Hindlimb muscle (tissue), 1 donor: ENCODE measurements around the gene MYO5A. TPM values are rescaled to one million over a fixed set of nuclear protein-coding genes. Genes with fewer than 3 reads are reported as not detected.
"Not testable (repeated sequence)": the region's sequence is repeated elsewhere in the genome, so short reads cannot be mapped to it uniquely, and the experiment has no call there.

Experiments used
- DNase-seq: peaks from one replicate; pipeline ENCODE4 v3.0.0-alpha.2; 2013
- polyA plus RNA-seq: library from polyadenylated mRNA; unstranded; fragments of 120-200 nt; gene quantifications from one replicate; pipeline ENCODE4 v1.2.1, GENCODE V29; 2013; ENCODE audit not compliant: insufficient read length

The MYO5A gene
- polyA plus RNA-seq = 7.0 TPM

DNA sequence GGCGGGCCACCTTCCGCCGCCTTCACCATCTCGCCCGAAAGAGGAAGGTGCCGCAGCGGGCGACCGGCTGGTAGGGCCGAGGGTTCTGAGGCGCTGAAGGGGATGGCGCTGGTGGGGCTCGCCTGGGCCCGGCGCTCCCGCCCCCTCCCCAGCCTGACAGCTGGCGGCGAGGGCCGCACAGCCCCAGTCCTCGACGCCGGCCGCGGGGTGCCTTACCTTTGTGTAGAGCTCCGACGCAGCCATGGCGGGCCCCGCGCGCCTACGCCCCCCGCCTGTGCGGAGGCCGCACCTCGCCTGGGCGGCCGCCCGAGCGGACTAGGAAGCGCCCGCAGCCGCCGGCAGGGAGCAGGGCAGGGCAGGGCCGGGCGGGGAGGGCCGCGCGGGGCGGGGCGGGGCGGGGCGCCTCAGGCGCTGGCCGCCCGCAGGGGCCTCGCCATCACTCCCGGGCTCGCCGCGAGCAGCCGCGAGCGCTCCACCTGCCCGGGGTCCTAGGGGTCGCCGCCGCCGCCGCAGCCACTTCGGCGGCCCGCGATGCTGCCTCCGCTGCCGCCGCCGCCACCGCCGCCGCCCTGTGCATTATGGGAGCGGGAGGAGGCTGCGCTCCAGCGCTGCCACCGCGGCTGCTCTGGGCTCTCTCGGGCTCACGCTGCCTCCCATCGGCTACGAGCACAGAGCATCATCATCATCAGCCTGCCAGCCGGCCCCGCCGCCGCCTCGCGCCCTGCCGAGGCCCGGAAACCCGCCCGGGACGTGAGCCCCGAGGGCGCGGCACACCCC is at the start of gene MYO5A:
Gene MYO5A, minus strand, starts transcription at position 317 of the 777 bp plus-strand sequence. Its CDS starts 74 bp downstream, at position 243.
- peak; percentile 59 for DNase-seq

GRCh38 chr15:52576692-52577091 is 48.0 kb upstream of the MYO5A start:
- no peak for DNase-seq

- DNase-seq = not testable (repeated sequence)
Observed at GRCh38 chr15:52575573-52575972, 46.9 kb upstream of the MYO5A start.

GRCh38 chr15:52575072-52575471 is 46.4 kb upstream of the MYO5A start:
- DNase-seq = no peak

GRCh38 chr15:52574623-52575022 is 45.9 kb upstream of the MYO5A start:
- DNase-seq = not testable (repeated sequence)

DNA sequence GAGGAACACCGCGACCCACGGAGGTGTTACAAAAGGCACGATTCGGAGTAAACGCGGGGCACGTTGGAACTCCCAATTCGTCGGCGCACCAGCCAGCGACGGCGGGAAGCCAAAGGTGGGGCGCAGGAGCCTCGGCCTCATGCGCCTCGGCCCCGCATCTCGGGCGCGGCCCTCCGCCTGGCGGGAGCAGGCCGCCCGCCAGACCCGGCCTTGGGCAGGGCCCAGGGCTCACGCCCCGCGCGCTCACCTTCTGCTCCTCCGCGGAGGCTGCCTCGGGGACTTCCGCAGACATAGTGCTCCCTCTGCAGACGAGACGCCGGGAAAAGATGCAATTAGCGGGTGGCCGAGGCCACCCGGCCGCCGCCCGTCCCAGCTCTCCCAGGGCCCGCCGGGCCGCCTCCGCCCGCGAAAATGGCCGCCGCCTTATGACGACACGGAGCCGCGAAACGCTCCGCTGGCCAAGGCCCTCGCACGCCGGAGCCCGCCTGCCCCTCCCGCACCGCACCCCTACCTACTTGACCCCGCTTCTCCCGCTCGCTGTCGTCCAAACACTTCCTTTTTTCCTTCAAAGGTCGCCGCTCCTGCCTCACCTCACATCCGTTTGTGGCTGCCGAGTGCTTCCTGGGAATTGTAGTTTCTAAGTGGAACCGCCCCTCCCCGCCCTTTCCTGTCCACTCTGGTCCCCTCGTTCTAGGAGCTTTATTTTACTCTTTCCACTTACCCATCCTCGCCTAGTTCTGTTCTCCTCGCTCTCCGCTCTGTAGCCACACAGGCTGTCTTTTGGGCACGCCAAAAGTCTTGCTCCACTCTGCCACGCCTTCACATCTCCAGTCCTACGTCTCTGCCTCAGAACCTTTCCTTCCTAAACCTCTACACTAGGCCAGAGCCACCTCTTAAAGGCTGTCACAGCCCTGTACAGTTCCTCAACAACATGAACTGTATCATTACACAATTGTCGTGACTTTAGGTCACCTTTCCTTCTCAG is 40.2 kb upstream of the MYO5A start, which contains the start of gene ARPP19:
Gene ARPP19, minus strand, starts transcription at position 430 of the 985 bp plus-strand sequence. Its CDS starts 138 bp downstream, at position 292.
- DNase-seq = peak; percentile 84

- DNase-seq = no peak
Observed at GRCh38 chr15:52567871-52568600, 39.4 kb upstream of the MYO5A start.

DNA sequence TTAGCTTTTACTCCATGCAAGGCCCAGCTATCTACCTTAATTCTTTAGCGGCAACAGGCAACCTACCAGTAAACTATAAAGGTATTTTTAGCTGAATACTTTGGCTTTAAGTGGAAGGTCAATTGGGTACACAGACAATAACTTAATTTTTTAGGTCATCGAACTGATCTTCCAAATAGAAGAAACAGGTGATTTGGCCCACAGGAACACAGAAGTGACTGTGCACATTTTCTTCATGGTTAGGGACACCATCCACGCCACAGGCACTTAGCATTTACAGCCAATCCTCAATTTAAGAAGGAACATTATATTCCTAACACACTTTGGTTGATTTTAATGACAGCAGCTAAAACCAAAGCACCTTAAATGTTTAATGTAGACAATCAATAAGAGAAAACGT is 38.2 kb upstream of the MYO5A start:
- DNase-seq = no peak

DNA sequence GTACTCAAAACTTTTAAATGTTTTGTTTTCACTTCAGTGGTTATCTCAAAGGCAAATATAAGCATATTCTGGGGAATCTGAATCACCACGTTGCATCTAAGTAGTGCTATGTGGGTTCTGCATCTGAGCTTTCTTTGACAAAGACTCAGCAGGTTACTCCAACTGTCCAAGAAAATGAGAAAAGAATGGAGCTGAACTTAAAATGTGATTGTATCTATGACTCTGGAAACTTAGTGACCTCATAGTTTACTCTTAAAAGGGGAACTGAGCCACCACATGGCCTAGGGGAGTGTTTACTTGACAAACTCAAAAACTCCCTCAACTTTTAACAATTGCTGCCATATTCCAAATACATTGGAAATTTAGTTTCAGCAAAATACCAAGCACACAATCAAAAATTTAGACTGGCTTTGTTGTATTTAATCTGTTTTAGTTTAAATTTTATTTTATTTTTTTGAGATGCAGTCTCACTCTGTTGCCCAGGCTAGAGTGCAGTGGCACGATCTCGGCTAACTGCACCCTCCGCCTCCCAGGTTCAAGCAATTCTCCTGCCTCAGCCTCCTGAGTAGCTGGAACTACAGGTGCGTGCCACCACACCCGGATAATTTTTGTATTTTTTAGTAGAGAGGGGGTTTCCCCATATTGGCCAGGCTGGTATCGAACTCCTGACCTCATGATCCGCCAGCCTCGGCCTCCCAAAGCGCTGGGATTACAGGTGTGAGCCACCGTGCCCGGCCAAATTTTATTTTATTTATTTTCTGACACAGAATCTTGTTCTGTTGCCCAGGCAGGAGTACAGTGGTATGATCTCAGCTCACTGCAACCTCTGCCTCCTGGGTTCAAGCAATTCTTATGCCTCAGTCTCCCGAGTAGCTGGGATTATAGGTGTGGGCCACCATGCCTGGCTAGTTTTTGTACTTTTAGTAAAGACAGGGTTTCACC is 37.0 kb upstream of the MYO5A start:
- DNase-seq = not testable (repeated sequence)

GRCh38 chr15:52563501-52564060 is 34.9 kb upstream of the MYO5A start:
- DNase-seq = no peak

GRCh38 chr15:52559575-52559974 is 30.9 kb upstream of the MYO5A start:
- DNase-seq = no peak

- DNase-seq = no peak
Observed at GRCh38 chr15:52559022-52559421, 30.3 kb upstream of the MYO5A start.

GRCh38 chr15:52558196-52558595 is 29.5 kb upstream of the MYO5A start:
- no peak for DNase-seq

DNA sequence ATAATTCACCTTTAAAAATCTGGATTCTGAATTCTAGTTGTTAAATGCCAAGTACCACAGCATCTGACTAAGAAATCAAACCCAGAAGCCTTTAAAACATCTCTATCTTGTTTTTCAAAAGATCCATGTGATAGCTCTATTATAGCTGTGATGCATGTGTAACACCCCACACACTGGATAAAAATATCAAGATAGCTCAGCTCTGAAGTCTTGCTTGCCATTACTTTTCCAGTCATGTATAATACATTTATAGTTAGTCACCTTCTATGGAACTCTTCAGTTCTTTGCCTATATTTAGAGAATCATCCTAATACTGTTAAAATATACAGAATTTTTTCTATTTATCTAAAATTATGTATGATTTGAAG is 28.6 kb upstream of the MYO5A start:
- DNase-seq = no peak

DNA sequence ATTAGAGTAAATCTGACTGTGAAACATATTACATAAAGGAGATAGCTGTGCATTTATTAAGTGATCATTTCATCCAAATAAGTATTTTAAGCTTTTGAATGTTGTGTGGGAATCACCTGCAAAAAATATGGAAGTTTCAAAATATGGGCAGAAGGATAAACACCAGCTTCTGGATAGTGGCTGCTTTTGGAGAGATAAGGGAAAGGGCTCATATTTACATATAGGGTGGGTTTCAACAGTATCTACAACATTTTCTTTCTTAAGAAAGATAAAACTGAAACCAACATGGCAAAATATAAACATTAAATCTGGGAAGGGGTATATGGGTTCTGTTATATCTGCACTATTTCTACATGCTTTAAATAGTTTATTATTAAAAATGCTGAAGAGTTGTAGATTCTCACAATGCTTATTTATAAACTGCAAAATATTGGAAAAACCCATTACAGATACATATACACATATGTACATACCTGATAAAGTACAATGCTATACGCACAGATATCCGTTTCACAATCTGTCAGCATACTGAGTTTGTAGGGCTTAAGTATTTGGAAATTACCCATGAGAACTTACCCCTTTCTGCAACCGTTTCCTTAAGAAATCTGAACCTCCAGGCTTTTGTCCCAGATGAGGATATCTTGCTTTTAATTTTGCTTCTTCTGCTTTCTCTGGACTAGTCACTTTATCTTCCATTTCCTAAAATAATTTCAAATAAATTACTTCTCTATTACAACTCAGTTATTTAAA is 28.0 kb upstream of the MYO5A start:
- no peak for DNase-seq

- no peak for DNase-seq
Observed at GRCh38 chr15:52552303-52552702, 23.6 kb upstream of the MYO5A start.

- no peak for DNase-seq
Observed at GRCh38 chr15:52551762-52552161, 23.1 kb upstream of the MYO5A start.

- not testable (repeated sequence) for DNase-seq
Observed at GRCh38 chr15:52551186-52551585, 22.5 kb upstream of the MYO5A start.

GRCh38 chr15:52546031-52546751 is 17.5 kb upstream of the MYO5A start:
- no peak for DNase-seq
